ENCODE results near the gene ABCA3. TPM values are rescaled to one million over a fixed set of nuclear protein-coding genes. Genes with fewer than 3 reads are reported as not detected.

The ABCA3 gene
- total and polyA plus RNA-seq, 2 of the 8 experiments (the other 6 are each of a cell fraction or from before 2014, with no cell fraction given) = 5.7 to 7.9 TPM

GRCh38 chr16:2243031-2243528 is 97.4 kb downstream of the ABCA3 start:
- Histone ChIP-seq H4K20me1 (replicated peaks in 1 of 2; ENCODE audit: control insufficient read depth in 1 of 2, insufficient read depth in 2 of 2, low read length in 2 of 2) (peaks cover 4 to 20% of the 10 kb centered on the region in 2 experiments), H3K4me3 (ENCODE audit: extremely low read depth in 1 of 4, insufficient read depth in 2 of 4, low read depth in 3 of 4, low read length in 4 of 4) (no peak overlapping the region), H2BK5ac (ENCODE audit: low read depth, low read length) (no peak overlapping the region), H3K79me2 (ENCODE audit: control insufficient read depth in 1 of 2, insufficient read depth in 2 of 2, low read length in 2 of 2) (no peaks in the 10 kb centered on the region), H4K8ac (ENCODE audit: extremely low read depth, insufficient read depth, low read length) (no peak overlapping the region), H3K4me1 (replicated peaks in 1 of 4; ENCODE audit: control insufficient read depth in 3 of 4, insufficient read depth in 4 of 4, low read length in 3 of 4) (peaks cover 0 to 6% (median 2%) of the 10 kb centered on the region in 4 experiments; a peak in 3 of 7 replicates), H3K9ac (replicated peaks in 1 of 4; ENCODE audit: extremely low read depth in 1 of 4, low read depth in 3 of 4, low read length in 3 of 4) (no peak overlapping the region), H3K36me3 (ENCODE audit: control insufficient read depth in 2 of 4, insufficient read depth in 4 of 4, low read length in 3 of 4) (peaks cover 18 to 41% (median 32%) of the 10 kb centered on the region in 4 experiments), H3K79me1 (ENCODE audit: low read depth, low read length) (no peaks in the 10 kb centered on the region; the same call in 1 of the 2 replicates), H2BK120ac (replicated peaks; ENCODE audit: low read depth, low read length) (no peak overlapping the region), H3K18ac (ENCODE audit: extremely low read depth, low read length) (no peak overlapping the region), H3K27me3 (replicated peaks in 1 of 4; ENCODE audit: control insufficient read depth in 3 of 4, extremely low read depth in 1 of 4, insufficient read depth in 3 of 4, low read length in 3 of 4) (peaks cover 0 to 2% (median 1%) of the 10 kb centered on the region in 4 experiments; a peak in 2 of 7 replicates), H2BK12ac (ENCODE audit: low read depth, low read length) (no peak overlapping the region), H2AK5ac (ENCODE audit: low read depth, low read length) (no peak overlapping the region), H3K4ac (replicated peaks; ENCODE audit: insufficient read length, low read depth, low read length) (no peak overlapping the region), H4K91ac (replicated peaks; ENCODE audit: insufficient read length, low read length) (no peak overlapping the region), H3K4me2 (ENCODE audit: insufficient read depth in 1 of 2, low read depth in 2 of 2, low read length in 2 of 2) (no peak overlapping the region), H2BK20ac (ENCODE audit: low read length) (no peak overlapping the region), H3K9me3 (ENCODE audit: insufficient read depth in 2 of 2, low read depth in 1 of 2, low read length in 1 of 2) (no peaks in the 10 kb centered on the region), H3K27ac (ENCODE audit: low read depth, low read length) (no peak overlapping the region), H3K14ac (ENCODE audit: insufficient read length) (no peak overlapping the region), H4K5ac (ENCODE audit: insufficient read length, low read depth, low read length) (no peak overlapping the region), H2BK15ac (ENCODE audit: low read length) (no peak overlapping the region), H2AFZ (ENCODE audit: low read length) (no peak overlapping the region), H3K23ac (ENCODE audit: insufficient read length) (no peak overlapping the region), H3K23me2 (ENCODE audit: low read depth, low read length) (peaks cover 2% of the 10 kb centered on the region; the same call in 1 of the 2 replicates), H3K56ac (replicated peaks; ENCODE audit: insufficient read length, low read depth, low read length) (no peak overlapping the region)
- DNase-seq (ENCODE audit: low read depth in 1 of 2, low spot score in 2 of 2) (peak in 1 of 2 experiments; percentile 70), FAIRE-seq (no peak)
- POLR2A ChIA-PET (ENCODE audit: partially characterized antibody) = interaction anchor here (0.6 to 8.6 kb wide), 5 partner anchors 10 to 160 kb away, joined by 3 to 181 read pairs (median 3); partner anchors contain the start of genes ECI1 and TRAF7
- CTCF ChIA-PET (ENCODE audit: partially characterized antibody) = interaction anchor here (1.8 kb wide), 1 partner anchor 10 kb away, joined by 10 read pairs; no protein-coding TSS in a partner anchor
- 95% methylated on average over 19 of the region's 19 CpGs; no CpG with 5 or more reads in 1 of the 2 experiments for WGBS, 2 experiments (ENCODE audit: extremely low coverage in 1 of 2, insufficient coverage in 1 of 2, insufficient read length in 1 of 2, insufficient replicate concordance in 2 of 2, low coverage in 1 of 2, low lambda C conversion rate in 2 of 2, missing lambda C conversion rate in 1 of 2)
- no peak for TF ChIP-seq YY1 (IDR thresholded peaks at IDR 0.05; ENCODE audit: low read depth, low read length)
- TF ChIP-seq KDM4A (IDR thresholded peaks at IDR 0.05; ENCODE audit: low read depth, low read length, severe bottlenecking) = no peak
- no peak for TF ChIP-seq JUND (IDR thresholded peaks at IDR 0.05; ENCODE audit: low read length)
- no peak for TF ChIP-seq SP2 (IDR thresholded peaks at IDR 0.05; ENCODE audit: low read length)
- no peak for TF ChIP-seq GABPA (IDR thresholded peaks at IDR 0.05; ENCODE audit: borderline replicate concordance, insufficient read depth, low read length)
- no peak for TF ChIP-seq TEAD4 (IDR thresholded peaks at IDR 0.05; ENCODE audit: low read depth, low read length)
- no peak for TF ChIP-seq CEBPB (IDR thresholded peaks at IDR 0.05; ENCODE audit: low read depth, low read length)
- peak; percentile 62 to 84 (median 64) for TF ChIP-seq CTCF (IDR thresholded peaks at IDR 0.05; ENCODE audit: control extremely low read depth in 1 of 3, insufficient read depth in 1 of 3, low read depth in 1 of 3, low read length in 3 of 3)
- TF ChIP-seq SRF (IDR thresholded peaks at IDR 0.05; ENCODE audit: low read depth, low read length) = no peak
- no peak for TF ChIP-seq TBP (IDR thresholded peaks at IDR 0.05; ENCODE audit: low read depth, low read length)
- TF ChIP-seq RAD21 (IDR thresholded peaks at IDR 0.05 in 1 of 2, conservative IDR thresholded peaks at IDR 0.05 in 1 of 2; ENCODE audit: low read depth in 2 of 2, low read length in 2 of 2) = peak; percentile 27 to 44; a peak in 3 of 4 replicates

Measured in H1 (cell line).